ENCODE results near the gene LENEP. TPM values are rescaled to one million over a fixed set of nuclear protein-coding genes. Genes with fewer than 3 reads are reported as not detected.

LENEP gene
- total and polyA plus RNA-seq, 7 experiments from 2014 or later = 1.4 to 3.2 (median 2.6) TPM; not detected in 4

DNA sequence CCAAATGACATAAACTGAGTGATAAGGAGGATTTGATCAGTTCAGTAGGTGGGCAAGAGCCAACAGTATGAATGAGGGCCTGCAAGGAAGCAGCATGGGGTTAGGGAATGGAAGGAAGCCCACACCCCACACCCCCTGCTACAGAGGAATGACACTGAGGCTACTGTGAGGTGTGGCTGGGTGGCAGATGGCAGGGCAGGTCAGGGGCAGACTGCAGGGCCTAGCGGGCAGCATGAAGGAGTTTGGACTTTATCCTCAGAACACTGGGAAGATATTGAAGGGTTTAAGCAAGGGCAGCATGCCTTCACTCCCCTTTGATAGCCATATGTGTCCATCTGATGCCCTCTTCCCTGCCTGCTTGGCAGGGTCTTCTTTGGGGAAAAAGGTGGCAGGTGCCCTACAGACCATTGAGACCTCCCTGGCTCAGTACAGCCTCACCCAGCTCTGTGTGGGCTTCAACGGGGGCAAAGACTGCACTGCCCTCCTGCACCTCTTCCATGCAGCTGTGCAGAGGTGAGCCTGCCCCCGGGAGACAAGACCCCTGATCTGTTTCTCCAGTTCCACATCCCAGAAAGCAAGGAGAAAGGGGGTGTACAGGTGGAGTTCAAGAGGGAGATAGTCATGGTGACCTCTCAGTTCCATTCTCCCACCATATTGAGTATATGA lies 4.1 kb upstream of the LENEP start:
- Histone ChIP-seq H3K27me3 (ENCODE audit: control insufficient read depth in 2 of 2, insufficient read depth in 2 of 2, low read length in 2 of 2) (no peaks in the 10 kb centered on the region), H3K4me1 (ENCODE audit: control insufficient read depth in 2 of 2, insufficient read depth in 2 of 2, low read length in 2 of 2) (peaks cover 5 to 8% of the 10 kb centered on the region in 2 donors), H3K4me3 (ENCODE audit: low read length) (no peak overlapping the region), H3K9me3 (ENCODE audit: control insufficient read depth in 2 of 3, low read length in 3 of 3) (no peaks in the 10 kb centered on the region), H3K27ac (ENCODE audit: low read depth, low read length) (no peak overlapping the region), H3K36me3 (ENCODE audit: control insufficient read depth in 2 of 3, insufficient read depth in 3 of 3, low read length in 3 of 3) (peaks cover 3 to 44% (median 10%) of the 10 kb centered on the region in 3 experiments)
- H3K9me3 Mint-ChIP-seq = no peaks in the 10 kb centered on the region
- no peaks in the 10 kb centered on the region for H3K27me3 Mint-ChIP-seq
- H3K27ac Mint-ChIP-seq = peak overlapping the region in 1 of 9 donors; percentile 0
- intact Hi-C loops (cut with micrococcal nuclease) = no loop called here
- peaks cover 0 to 20% (median 10%) of the 10 kb centered on the region in 5 donors for H3K36me3 Mint-ChIP-seq
- ATAC-seq = no peak
- H3K4me1 Mint-ChIP-seq = peaks cover 13 to 22% (median 18%) of the 10 kb centered on the region in 7 donors
- H3K4me3 Mint-ChIP-seq = no peak overlapping the region
- no peak for DNase-seq
- ChIA-PET CTCF (interaction anchor here (1.6 to 17.9 kb wide), 2 partner anchors 25 to 27 kb away, joined by 12 to 291 read pairs; no protein-coding TSS in a partner anchor), POLR2A (interaction anchor here (1.1 kb wide), 2 partner anchors 10 to 28 kb away, joined by 3 read pairs; partner anchors contain the start of gene PYGO2)

DNA sequence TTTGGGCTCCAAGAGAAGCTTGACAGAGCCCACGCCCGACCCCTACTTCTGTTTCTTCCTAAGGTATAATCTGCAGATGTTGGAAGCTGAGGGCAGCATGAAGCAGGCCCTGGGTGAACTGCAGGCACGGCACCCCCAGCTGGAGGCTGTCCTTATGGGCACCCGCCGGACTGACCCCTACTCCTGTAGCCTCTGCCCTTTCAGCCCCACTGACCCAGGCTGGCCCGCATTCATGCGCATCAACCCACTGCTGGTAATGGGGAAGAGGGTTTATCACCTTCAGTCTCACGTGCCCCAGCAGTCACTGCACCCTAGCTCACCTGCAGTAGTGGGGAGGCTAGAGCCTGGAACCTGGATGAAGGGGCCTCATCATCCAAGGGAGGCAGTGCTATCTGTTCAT lies 3.1 kb upstream of the LENEP start:
- Histone ChIP-seq H3K9me3 (ENCODE audit: control insufficient read depth in 2 of 3, low read length in 3 of 3) (no peaks in the 10 kb centered on the region), H3K4me1 (ENCODE audit: control insufficient read depth in 2 of 2, insufficient read depth in 2 of 2, low read length in 2 of 2) (peaks cover 5 to 8% of the 10 kb centered on the region in 2 donors), H3K36me3 (ENCODE audit: control insufficient read depth in 2 of 3, insufficient read depth in 3 of 3, low read length in 3 of 3) (peaks cover 3 to 44% (median 10%) of the 10 kb centered on the region in 3 experiments), H3K4me3 (ENCODE audit: low read length) (no peak overlapping the region), H3K27ac (ENCODE audit: low read depth, low read length) (no peak overlapping the region), H3K27me3 (ENCODE audit: control insufficient read depth in 2 of 2, insufficient read depth in 2 of 2, low read length in 2 of 2) (no peaks in the 10 kb centered on the region)
- Mint-ChIP-seq H3K4me1 (peaks cover 12 to 24% (median 18%) of the 10 kb centered on the region in 7 donors), H3K27me3 (no peaks in the 10 kb centered on the region), H3K9me3 (no peaks in the 10 kb centered on the region), H3K27ac (no peak overlapping the region), H3K4me3 (no peak overlapping the region), H3K36me3 (peaks cover 0 to 20% (median 10%) of the 10 kb centered on the region in 5 donors)
- ChIA-PET CTCF (interaction anchor here (0.6 to 17.9 kb wide), 3 partner anchors 24 to 587 kb away, joined by 3 to 291 read pairs (median 3); no protein-coding TSS in a partner anchor), POLR2A (interaction anchor here (0.8 to 1.1 kb wide), 2 partner anchors 29 to 34 kb away, joined by 3 to 4 read pairs; partner anchors contain the start of genes PBXIP1 and PYGO2)
- intact Hi-C loops (cut with micrococcal nuclease) = no loop called here
- DNase-seq = no peak
- ATAC-seq = no peak

DNA sequence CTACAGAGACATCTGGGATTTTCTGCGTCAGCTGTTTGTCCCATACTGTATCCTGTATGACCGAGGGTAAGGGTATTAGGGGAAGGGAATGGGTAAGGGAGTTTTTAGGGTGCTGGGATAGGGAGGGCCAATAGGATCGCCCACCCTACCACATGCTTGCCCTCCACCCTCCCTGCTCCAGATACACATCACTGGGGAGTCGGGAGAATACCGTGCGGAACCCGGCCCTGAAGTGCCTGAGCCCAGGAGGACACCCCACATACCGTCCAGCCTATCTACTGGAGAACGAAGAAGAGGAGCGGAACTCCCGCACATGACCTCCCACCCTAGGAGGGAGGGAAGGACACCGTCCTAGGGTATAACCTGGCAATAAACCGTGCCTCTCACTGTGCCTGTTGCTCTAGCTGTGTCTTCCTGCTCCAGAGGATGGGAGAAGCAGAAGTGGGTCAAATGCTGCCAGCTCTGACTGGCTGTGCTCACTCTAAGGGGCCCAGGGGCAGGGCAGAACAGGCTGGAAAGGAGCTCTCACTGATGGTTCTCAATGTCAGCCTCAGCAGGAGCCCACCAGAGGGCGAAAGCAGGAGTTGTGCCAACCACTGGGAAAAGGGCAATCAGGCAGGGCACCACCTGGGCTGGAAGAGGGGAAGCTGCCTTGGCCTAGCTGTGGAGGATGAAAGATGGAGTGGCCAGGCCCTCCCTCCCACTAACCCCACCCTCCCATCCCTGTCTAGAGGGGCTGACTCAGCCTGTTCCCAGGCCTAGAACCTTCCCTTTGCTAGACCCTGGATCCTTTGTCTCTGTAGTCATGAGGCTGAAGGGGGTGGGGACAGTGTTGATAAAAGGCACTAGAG lies 440 bp upstream of the LENEP start:
- Mint-ChIP-seq H3K27me3 (no peaks in the 10 kb centered on the region), H3K4me3 (no peak overlapping the region), H3K9me3 (no peaks in the 10 kb centered on the region), H3K36me3 (peaks cover 0 to 20% (median 7%) of the 10 kb centered on the region in 5 donors), H3K27ac (no peak overlapping the region), H3K4me1 (peaks cover 16 to 35% (median 28%) of the 10 kb centered on the region in 7 donors)
- Histone ChIP-seq H3K36me3 (ENCODE audit: control insufficient read depth in 2 of 3, insufficient read depth in 3 of 3, low read length in 3 of 3) (peaks cover 3 to 32% (median 10%) of the 10 kb centered on the region in 3 experiments), H3K27me3 (ENCODE audit: control insufficient read depth in 2 of 2, insufficient read depth in 2 of 2, low read length in 2 of 2) (no peaks in the 10 kb centered on the region), H3K4me1 (ENCODE audit: control insufficient read depth in 2 of 2, insufficient read depth in 2 of 2, low read length in 2 of 2) (peaks cover 5 to 8% of the 10 kb centered on the region in 2 donors), H3K9me3 (ENCODE audit: control insufficient read depth in 2 of 3, low read length in 3 of 3) (no peaks in the 10 kb centered on the region), H3K27ac (ENCODE audit: low read depth, low read length) (no peak overlapping the region), H3K4me3 (ENCODE audit: low read length) (no peak overlapping the region)
- ATAC-seq (no peak), DNase-seq (no peak)
- ChIA-PET CTCF (interaction anchor here (1.0 to 17.9 kb wide), 5 partner anchors 14 to 57 kb away, joined by 3 to 291 read pairs (median 5); partner anchors contain the start of gene PMVK), POLR2A (interaction anchor here (0.6 to 18.2 kb wide), 7 partner anchors 8 to 56 kb away, joined by 3 to 270 read pairs (median 5); partner anchors contain the start of gene FLAD1)
- intact Hi-C loops (cut with micrococcal nuclease) = no loop called here

DNA sequence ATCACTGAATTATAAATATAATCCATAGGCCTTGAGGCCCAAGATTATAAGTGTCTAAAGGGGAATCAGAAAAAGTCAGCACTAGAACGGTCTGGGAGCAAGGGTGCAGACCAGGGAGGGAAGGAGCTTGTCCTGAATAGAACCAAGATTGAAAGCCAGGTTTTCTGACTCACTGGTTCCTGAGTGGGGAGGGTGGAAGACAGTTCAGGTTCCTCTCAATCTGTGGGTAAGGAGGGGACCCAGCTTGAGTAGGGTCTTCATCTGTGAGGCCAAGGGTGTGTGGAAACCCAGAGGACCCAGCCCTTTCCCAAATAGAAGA lies 842 bp downstream of the LENEP start:
- H3K27ac Mint-ChIP-seq = no peak overlapping the region

DNA sequence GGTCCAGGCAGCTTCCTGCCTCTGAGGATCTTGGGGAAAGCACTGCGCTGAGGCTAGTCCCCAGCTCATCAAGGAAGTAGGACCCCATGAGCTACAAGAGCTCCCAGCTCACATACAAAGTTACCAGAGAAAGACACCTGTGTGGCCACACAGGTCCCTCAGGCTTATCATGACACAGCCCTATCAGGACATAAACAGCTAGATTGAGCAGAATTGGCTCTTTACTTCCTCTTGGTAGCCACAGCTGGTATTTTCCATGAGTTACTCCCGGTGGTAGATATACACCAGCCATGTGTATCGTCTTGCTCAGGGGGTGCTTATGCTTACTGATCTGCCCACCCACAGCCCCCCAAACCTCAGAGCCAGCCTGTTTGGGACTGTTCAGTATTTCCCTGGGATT lies 1.2 kb downstream of the LENEP start:
- Mint-ChIP-seq H3K27me3 (no peaks in the 10 kb centered on the region), H3K9me3 (no peaks in the 10 kb centered on the region), H3K27ac (peak overlapping the region in 2 of 9 donors; percentile 6 to 16), H3K4me3 (no peak overlapping the region), H3K4me1 (peaks cover 13 to 32% (median 28%) of the 10 kb centered on the region in 7 donors), H3K36me3 (peaks cover 0 to 9% (median 2%) of the 10 kb centered on the region in 5 donors)
- intact Hi-C loops (cut with micrococcal nuclease) = no loop called here
- ChIA-PET CTCF (interaction anchor here (1.4 to 17.9 kb wide), 5 partner anchors 12 to 63 kb away, joined by 4 to 291 read pairs (median 5); partner anchors contain the start of genes FLAD1 and PBXIP1), POLR2A (interaction anchor here (0.7 to 18.2 kb wide), 11 partner anchors 10 to 58 kb away, joined by 3 to 270 read pairs (median 4); partner anchors contain the start of genes CKS1B, FLAD1, PMVK and PYGO2)
- H3K27ac ChIP-seq (ENCODE audit: low read depth, low read length) = no peak overlapping the region
- H3K27me3 ChIP-seq (ENCODE audit: control insufficient read depth in 2 of 2, insufficient read depth in 2 of 2, low read length in 2 of 2) = no peaks in the 10 kb centered on the region
- DNase-seq (no peak), ATAC-seq (no peak)
- H3K36me3 ChIP-seq (ENCODE audit: control insufficient read depth in 2 of 3, insufficient read depth in 3 of 3, low read length in 3 of 3) = peaks cover 0 to 15% (median 3%) of the 10 kb centered on the region in 3 experiments
- peaks cover 3 to 11% of the 10 kb centered on the region in 2 donors for H3K4me1 ChIP-seq (ENCODE audit: control insufficient read depth in 2 of 2, insufficient read depth in 2 of 2, low read length in 2 of 2)
- no peak overlapping the region for H3K4me3 ChIP-seq (ENCODE audit: low read length)
- H3K9me3 ChIP-seq (ENCODE audit: control insufficient read depth in 2 of 3, low read length in 3 of 3) = no peaks in the 10 kb centered on the region

More for the DNA sequence above, 842 bp downstream of the LENEP start:
- no peak overlapping the region for H3K27ac ChIP-seq (ENCODE audit: low read depth, low read length)
- H3K9me3 ChIP-seq (ENCODE audit: control insufficient read depth in 2 of 3, low read length in 3 of 3) = no peaks in the 10 kb centered on the region
- Mint-ChIP-seq H3K4me1 (peaks cover 16 to 34% (median 31%) of the 10 kb centered on the region in 7 donors), H3K36me3 (peaks cover 0 to 12% (median 2%) of the 10 kb centered on the region in 5 donors), H3K9me3 (no peaks in the 10 kb centered on the region), H3K27me3 (no peaks in the 10 kb centered on the region), H3K4me3 (no peak overlapping the region)
- peaks cover 0 to 19% (median 3%) of the 10 kb centered on the region in 3 experiments for H3K36me3 ChIP-seq (ENCODE audit: control insufficient read depth in 2 of 3, insufficient read depth in 3 of 3, low read length in 3 of 3)
- no peak overlapping the region for H3K4me3 ChIP-seq (ENCODE audit: low read length)
- no peaks in the 10 kb centered on the region for H3K27me3 ChIP-seq (ENCODE audit: control insufficient read depth in 2 of 2, insufficient read depth in 2 of 2, low read length in 2 of 2)
- ChIA-PET POLR2A (interaction anchor here (0.7 to 18.2 kb wide), 11 partner anchors 10 to 58 kb away, joined by 3 to 270 read pairs (median 4); partner anchors contain the start of genes CKS1B, FLAD1, PMVK and PYGO2), CTCF (interaction anchor here (1.0 to 17.9 kb wide), 7 partner anchors 11 to 63 kb away, joined by 3 to 291 read pairs (median 5); partner anchors contain the start of genes FLAD1, PBXIP1 and PMVK)
- intact Hi-C loops (cut with micrococcal nuclease) = no loop called here
- peaks cover 3 to 13% of the 10 kb centered on the region in 2 donors for H3K4me1 ChIP-seq (ENCODE audit: control insufficient read depth in 2 of 2, insufficient read depth in 2 of 2, low read length in 2 of 2)
- ATAC-seq (no peak), DNase-seq (no peak)
